Fibroblast of mammary gland (primary cell): ENCODE results near the gene P3H4.

ENCODE experiments used
- DNase-seq: peaks from one replicate; pipeline ENCODE4 v3.0.0-alpha.2; 2010; ENCODE audit warnings: low read depth
- H3K4me3 ChIP-seq: 2 replicates; pipeline ENCODE4 v1.5.1; 2011; ENCODE audit warnings: low read depth, mild to moderate bottlenecking, low read length, moderate library complexity; ENCODE audit not compliant: control insufficient read depth
- TF ChIP-seq, protein P1 (sequence below): conservative IDR thresholded peaks from 2 replicates; pipeline ENCODE4 v1.5.1; 2011; ENCODE audit warnings: low read depth, low read length, inconsistent platforms; ENCODE audit not compliant: control insufficient read depth, insufficient read depth

Gene P3H4

DNA sequence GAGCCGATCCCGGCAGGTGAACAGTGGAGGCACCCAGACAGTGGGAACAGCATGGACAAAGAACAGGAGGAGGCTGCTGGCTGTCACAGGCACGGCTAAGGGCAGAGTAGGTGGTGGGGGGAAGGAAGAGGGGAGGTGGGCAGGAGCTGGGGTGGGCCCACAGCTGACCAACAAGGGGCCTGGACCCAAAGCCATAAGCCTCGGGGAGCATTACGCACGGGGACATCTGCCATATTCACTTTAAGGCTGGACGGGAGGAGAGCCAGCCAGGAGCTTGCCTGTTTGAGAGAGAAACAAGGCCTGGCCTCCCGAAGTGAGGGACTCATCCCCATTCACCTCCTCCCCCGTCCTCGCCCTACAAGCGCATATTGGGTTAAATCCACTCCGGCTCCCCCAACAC, 57.7 kb downstream of the P3H4 start:
- H3K4me3 ChIP-seq = no peak overlapping the region
- TF ChIP-seq, protein P1, sequence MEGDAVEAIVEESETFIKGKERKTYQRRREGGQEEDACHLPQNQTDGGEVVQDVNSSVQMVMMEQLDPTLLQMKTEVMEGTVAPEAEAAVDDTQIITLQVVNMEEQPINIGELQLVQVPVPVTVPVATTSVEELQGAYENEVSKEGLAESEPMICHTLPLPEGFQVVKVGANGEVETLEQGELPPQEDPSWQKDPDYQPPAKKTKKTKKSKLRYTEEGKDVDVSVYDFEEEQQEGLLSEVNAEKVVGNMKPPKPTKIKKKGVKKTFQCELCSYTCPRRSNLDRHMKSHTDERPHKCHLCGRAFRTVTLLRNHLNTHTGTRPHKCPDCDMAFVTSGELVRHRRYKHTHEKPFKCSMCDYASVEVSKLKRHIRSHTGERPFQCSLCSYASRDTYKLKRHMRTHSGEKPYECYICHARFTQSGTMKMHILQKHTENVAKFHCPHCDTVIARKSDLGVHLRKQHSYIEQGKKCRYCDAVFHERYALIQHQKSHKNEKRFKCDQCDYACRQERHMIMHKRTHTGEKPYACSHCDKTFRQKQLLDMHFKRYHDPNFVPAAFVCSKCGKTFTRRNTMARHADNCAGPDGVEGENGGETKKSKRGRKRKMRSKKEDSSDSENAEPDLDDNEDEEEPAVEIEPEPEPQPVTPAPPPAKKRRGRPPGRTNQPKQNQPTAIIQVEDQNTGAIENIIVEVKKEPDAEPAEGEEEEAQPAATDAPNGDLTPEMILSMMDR = no peak
- DNase-seq = no peak
